ENCODE results near the gene CRYBG1.

CRYBG1 gene

DNA sequence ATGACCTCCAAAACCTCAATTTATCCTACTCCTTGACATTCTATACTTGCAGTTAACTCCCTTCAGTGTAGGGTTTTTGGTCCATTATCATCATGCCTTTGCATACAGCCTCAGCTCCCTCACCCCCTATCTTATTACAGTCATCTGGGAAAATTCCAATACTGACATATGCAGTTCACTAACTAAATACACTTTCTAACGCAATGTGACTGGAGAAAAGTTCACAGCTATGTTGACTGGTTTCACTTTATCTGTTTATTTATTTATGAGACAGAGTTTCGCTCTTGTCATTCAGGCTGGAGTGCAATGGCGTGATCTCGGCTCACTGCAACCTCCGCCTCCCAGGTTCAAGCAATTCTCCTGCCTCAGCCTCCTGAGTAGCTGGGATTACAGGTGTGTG, 64.9 kb downstream of the CRYBG1 start:
- DNase-seq = no peak

DNA sequence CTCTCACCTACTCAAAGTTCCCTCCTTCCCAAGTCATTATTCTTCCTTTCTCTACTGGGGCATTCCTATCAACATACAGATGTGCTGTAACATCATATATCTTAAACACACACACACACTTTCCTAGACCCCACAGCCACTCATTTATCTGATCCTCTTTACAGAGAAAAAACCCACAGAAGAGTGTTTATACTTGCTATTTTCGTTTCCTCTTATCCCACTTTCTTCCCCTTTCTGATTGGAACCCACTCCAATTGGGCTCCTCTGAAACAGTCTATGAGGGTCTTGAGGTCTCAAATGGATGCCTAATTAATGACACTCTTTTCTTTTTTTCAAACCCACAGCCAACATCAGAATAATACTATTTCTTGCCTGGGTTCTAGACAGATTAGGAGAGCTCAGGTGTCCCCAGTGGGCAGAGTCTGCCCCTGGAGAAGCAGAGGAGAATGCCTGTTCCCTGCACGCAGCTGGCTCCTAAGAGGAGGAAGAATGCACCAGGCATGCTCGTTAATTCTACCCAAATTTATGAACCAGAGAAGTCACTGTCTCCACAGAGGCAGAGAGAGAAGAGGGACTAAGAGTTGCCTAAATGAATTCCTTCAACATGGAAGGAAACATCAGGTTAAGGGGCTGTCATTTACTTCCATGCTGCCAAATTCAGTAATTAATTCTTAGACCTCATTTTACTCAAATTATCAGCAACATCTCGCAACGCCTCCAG, 65.9 kb downstream of the CRYBG1 start:
- DNase-seq = no peak

DNA sequence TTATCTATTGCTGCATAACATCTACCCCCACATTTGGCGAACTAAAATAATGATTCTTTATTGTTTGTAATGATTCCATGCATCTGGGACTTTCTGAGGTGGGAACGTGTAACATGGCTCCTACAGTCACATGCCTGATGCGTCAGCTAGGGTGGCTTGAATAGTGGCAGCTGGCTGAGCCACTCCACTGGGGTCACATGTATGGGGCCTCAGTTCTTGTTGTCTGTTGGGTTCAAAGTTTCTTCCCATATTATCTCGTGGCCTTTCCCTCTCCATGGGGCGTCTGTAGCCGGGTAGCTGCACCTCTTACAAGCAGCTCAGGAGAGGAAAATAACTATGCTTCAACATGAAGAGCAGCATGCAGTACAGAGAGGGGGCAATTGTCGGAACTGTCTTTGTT, 69.9 kb downstream of the CRYBG1 start:
- no peak for DNase-seq

DNA sequence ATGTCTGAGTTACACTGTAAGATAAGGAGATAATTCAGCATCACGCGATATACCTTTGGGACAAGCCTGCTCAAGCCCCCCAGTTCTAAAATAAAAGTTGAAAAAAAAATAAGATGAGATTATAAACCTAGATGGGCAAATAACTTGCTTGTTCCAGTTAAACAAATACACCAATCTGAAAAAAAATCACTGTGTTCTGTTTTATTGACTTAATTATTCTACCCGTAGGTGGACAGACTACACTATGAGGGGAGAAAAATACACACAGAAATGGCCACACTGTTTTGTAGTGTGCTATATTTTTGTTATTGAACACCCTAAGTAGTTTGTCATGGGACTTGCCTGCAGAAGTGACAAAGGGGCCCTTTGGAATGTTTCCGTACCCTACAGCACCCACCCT, 70.9 kb downstream of the CRYBG1 start:
- DNase-seq = no peak

DNA sequence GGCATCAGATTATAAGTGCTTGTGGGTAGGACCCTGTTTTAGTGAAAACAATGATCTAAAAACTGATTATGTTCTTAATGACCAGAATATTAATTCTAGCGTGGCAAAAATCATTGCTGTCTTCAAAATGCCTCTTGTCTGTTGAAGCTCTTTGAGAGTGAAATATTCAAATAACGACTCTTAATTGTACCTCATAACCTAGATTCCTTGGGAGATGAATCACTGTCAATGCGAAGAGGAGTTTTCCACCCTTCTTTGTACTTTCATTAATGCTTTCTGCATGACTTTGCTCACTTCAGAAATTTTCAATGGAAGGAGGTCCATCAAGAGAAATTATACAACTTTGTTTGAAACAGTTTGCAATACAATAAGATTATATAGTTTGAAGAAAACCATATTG, 71.5 kb downstream of the CRYBG1 start:
- DNase-seq = no peak

DNA sequence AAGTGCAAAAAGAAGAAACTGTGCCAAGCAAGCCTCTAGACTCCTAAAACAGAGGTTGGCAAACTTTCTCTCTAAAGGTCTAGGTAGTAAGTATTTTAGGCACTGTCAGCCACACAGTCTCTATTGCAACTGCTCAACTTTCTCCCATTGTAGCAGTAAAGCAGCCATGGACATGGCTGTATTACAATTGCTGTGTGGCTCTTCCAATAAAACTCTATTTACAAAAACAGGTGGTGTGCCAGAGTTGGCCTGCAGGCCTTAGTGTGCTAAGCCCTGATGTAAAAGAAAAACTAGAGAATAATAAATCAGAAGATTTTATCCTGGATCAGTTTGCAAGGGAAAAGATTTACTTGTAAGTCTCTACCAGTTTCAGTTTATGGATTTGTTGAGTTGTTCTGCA, 74.0 kb downstream of the CRYBG1 start:
- no peak for DNase-seq

DNA sequence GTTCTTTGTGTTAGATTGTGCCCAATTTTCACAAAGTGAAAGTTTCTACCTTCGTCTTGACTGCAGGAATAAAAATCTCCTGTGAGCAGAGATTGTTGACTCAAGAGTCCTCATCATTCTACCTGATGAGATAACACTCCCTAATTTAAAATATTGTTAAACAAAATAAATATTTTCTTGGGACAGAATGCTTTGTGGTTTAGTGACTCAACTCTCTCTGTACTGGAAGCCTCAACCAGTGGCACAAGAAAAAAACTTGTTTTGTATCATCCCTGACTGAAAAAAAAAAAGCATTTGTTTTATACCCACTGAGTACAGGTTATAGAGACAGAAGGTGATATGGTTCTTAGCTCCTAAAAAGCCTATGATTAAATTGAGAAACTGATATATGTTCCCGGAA, 78.9 kb downstream of the CRYBG1 start:
- DNase-seq = no peak

DNA sequence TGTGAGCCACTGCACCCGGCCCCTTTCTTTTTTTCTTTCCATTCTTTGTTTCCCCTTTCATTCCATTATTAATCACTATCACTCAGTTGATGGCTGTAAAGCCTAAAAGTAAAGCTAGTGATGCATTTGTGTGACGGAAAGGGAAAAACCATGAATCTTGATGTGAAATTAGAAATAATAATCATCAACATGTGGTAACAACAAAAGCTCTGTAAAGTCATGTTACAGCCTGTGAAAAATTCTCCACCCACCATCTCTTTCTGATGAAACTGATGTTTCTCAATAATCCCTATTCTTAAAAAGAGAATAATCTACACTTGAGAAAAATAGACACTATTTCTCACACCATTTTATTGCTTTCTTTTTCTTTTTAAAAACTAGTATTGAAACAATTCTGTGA, 80.0 kb downstream of the CRYBG1 start:
- DNase-seq = no peak

DNA sequence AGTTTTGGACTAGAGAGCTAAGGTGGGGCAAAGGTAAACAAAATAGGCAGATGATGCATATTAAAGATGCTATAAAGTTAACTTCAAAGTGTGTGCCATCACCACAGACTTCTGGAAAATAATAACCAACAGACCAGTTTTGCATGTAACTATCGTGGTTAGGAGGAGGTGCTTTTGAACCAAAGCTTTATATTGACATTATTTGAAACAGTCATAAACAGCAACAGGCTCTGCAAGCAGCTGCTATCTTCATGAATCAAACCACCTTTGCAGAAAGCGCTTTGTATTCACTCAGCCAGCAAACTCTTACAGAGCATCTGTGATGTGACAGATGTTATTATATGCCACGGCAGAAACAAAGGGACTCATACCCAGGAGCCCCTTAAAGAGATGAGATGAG, 81.9 kb downstream of the CRYBG1 start:
- no peak for DNase-seq

DNA sequence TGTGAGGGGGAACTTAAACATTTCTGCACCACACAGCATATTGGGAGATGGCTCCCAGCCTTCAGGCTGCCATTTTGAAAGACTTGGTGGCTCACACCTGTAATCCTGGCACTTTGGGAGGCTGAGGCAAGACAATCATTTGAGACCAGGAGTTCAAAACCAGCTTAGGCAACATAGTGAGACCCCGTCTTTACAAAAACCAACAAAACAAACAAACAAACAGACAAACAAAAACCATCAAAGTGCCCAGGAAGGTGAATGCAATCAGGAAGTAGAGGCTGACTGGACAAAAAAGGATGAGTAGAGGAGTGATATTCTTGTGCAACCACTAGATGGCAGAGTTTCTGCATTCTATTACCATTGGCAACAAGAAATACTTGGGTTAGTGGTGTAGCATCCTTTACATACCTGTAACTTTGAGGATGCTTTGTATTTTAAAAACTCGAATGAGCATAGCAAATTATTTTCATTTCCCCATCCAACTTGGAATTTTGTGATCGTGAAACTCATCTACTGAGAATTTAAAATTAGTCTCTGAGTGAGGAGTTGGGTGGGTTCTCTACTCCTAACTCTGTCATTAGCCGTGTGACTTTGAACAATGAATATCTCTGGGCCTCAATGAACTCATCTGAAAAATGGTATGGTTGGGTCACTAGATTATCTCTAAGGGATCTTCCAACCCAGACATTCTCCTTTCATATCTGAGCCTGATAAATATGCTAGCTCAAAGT, 84.4 kb downstream of the CRYBG1 start:
- DNase-seq = peak; percentile 15

DNA sequence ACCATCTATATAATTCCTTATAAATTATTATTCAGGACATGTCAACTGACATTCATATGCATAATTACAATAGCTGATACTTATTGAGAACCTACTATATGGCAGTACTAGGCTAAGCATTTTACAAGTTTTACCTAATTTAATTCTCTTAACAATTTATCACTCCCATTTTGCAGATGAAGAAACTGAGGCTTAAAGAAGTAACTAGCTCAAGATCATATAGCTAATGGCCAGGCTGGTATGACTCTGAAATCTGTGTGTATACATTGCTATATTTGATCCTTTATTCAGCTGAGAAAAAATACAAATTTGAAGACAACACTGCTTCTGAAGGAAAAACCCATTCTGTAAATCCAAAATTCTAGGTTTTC, 85.0 kb downstream of the CRYBG1 start:
- DNase-seq = no peak

DNA sequence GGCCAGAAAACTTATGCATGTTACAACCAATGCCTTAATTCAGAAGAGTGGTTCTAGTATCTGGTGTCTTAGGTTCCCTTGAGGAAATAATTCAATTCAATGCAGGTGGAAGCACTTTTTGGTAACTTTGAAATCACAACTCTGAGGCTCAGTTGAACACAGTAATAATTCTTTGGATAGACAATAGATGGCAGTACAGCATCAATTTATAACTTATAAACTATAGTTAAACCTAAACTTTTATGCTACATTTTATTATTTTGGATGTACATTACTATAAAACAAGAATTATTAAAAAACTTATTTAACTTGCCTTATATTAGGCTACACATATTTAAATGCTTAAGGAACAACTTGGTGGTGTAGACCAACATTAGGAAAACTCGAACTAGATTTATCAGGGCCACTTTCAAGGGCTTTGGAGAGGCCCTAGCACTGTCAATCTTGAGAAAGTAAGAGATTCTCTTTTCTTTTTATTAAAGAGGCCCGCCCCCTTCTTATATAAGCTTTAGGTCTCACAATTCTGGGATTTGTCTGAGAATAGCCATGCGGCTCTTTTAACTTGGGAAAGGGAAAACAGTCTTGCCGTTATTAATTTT, 85.9 kb downstream of the CRYBG1 start:
- no peak for DNase-seq

DNA sequence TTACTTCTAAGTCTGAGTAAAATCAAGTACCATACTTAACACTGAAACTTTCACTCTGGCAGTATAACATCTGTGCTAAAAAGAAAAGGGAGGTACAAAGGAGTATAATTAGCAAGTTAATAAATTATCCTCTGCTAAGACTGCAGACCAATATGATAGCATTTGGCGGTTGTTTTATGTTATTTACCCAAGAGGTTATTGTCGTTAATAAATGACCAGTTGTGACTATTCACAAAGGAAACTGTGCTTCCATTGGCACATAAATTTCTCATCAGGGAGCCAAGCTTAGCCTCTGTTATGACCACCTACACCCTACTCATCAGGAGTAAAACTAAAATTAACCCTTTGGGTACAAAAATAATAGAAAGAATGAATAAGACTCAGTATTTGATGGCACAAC, 86.5 kb downstream of the CRYBG1 start:
- no peak for DNase-seq

DNA sequence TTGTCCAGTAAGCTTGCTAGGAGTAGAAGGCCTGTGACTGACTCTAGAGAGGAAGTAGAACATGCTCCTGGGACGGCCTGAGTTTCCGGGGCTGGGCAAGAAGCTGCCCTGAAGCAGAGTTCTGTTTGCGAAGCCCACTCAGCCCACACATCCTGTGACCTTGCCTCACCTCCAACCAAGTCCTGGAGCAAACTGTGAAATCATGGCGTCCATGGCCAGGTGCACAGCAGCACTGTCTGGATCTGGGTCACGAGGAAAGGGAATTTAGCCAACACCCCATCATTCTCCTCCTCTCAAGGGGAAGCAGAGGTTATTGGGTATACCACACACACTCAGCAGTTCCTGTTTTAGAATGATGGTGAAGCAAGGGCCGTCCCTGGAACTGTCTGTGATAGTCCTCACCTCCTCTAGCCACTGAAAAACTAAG, 87.5 kb downstream of the CRYBG1 start:
- no peak for DNase-seq

DNA sequence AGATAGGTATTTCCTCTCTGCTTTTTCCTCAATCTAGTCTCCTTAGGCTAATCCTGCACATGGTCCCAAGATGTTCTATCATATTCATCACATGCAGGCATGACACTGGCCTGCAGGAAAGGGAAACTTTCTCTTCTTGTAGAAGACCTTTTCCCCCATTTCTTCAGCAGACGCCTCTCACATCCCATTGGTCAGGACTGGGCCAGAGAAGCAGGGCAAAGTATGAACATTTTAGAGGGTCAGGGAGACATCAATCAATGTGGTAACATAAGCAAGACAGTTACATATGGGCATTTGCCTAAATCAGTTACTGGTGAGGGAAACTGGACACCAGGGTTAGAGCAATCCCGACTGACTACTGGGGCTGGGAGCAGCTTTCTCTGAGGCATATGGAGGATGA, 90.1 kb downstream of the CRYBG1 start:
- no peak for DNase-seq

DNA sequence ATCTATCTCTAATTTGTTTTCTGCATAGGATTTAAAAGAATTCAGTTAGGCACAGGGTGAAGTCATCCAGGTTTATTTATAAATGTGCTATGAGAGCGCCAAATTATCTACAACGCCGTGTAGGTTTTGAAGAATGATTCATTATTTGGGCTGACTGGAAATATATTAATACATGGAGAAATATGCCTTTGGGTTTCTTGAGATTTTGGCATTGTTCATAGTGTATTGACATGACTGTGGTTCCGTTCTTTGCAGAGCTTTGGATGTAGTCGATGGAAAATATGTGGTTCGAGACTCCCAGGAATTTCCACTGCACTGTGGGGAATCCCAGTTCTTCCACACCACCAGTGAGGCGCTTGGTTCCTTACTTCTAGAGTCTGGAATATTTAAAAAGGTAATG, 90.9 kb downstream of the CRYBG1 start:
- no peak for DNase-seq

DNA sequence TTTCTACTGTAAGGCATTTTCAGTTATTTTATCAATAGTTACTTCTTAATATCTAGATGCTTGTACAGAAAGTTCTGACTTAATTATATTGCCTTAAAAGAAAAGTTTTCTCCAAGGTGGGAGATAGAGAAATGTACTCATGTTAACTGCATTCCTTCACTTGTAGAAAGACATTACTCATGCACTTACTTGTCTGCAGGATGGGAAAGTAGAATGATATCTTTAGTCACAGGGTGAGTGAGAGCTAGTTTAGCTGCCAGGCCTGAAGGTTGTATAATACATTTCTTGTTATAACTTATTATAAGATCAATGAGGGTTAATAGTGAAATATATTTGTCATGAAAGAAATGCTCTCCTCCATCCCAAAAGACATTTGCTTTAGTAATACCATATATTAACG, 92.1 kb downstream of the CRYBG1 start:
- no peak for DNase-seq

DNA sequence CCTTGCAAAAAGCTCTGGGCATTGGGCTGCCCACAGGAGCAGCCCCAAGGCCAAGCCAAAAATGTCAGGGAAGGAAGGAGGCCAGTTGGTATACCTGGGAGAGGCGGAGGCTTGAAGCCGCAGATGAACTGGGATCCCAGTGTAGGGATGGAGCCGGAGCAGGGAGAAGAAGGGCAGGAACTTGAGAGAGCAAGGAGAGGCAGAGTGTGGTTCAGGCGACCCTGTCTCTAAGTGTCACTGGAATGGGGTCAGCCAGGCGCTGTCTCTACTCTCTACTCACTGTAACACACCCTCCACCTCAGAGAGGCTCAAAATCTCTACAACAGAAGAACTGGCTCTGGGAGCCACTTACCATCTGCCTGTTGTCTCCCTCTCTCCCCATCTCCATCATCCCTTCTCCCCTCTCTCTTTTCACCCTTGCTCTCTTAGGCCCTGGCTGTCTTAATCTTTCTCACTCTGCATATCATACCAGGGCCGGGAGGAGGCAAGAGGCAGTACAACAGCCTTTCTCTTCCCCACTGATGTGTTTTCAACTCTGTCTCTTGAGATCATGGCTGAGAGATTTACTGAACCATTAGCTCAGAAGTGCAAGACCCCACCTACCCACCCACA, 93.3 kb downstream of the CRYBG1 start:
- DNase-seq = no peak

DNA sequence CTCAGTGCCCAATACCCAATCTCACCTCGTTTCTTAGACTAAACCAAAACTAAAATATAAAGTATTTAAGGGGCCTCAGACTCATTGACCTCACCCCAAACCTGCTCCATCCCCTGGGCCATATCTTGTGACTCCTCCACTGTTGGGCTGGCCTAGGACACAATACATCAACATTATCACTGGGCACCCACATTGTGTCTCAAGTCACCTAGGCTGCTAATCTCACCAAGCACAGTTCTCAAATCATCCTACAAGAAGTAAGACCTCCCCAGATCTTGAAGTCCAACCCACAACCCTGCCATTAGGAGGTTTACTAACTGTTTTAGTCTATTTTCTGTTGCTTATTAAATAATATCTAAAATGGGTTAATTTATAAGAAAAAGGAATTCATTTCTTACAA, 96.2 kb downstream of the CRYBG1 start:
- DNase-seq = no peak

DNA sequence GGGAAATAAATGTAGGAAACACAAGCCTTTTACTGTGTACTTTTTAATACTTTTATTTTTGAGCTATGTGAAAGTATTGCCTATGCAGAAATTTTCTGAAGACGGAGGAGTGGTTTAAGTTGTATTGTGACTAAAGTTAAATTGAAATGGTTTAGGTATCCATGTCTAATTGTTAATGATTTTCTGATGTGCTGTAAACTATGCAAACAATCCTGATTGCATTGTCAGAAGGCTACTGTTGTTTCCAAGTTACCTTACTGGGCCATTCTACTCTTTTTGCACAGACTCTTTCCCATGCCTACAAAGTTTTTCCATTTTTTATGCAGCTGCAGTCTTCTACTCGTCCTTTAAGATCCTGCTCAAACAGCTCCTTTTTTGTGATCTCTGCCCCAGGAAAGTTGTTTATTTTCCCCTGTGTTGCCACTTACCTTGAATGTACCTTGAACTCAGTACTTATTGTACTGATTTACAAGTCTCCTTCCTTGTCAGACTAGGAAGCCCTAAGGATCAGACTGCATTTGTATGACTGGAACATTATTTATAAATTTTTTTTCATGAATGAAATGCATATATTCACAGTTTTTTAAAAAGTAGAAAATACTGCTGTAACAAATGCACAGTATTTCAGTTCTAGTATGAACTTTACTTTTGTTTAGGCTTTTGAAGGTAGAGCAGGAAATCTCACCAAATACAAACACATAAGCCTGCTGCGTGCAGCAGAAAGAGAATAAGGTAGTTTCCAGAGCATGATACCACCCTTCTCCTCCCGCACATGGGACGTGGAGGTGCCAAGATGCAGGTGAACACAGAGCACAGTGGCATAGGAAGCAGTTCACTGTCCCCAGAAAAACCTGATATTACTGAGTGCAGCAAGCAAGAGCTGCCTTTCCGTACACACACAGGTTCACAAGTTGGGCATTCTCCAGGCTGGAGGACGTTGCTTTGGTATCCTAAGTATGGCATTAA, 97.8 kb downstream of the CRYBG1 start:
- DNase-seq = no peak

DNA sequence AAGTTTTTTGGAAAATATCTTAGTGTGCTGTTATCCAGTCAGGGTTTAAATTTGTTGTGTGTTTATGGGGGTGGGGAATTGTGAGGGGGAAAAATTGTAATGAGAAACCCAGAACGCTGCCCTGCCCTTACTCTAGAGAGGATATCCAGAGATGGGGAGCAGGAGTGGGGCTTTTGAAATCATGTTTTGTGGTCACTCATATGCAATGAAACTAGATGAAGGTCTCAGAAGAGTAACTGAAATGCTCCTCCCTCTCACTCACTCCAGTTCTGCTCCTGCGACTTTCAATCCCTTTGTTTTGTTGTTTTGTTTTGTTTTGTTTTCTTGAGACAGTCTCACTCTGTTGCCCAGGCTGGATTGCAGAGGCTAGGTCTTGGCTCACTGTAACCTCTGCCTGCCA, 100.0 kb downstream of the CRYBG1 start:
- DNase-seq = no peak

DNA sequence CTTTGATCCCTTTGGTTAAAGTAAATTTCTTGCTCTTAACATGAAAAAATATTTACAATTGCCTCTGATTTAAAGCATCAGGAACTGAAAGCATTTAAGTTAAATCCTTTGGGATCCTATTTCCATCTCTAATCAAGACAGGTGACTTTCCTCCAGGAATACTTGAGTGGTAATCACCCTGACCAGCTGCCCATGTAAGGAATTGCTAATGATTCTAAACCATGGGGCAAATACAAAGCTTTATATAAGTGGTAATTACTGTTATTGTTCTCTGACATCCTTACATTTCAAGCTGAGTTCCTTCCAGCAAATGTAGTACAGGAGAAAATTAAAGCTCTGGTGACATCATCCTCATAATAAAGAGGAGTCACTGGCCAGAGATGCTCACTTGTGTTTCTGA, 100.6 kb downstream of the CRYBG1 start:
- DNase-seq = no peak
